GM06990 (cell line): ENCODE results near the gene CCL2.

Experiments used
- DNase-seq: peaks from one replicate; pipeline ENCODE4 v3.0.0-alpha.2; 2011; ENCODE audit not compliant: insufficient read length; ENCODE audit errors: extremely low read depth
- H3K27me3 ChIP-seq: replicated peaks from 2 replicates; pipeline ENCODE4 v1.6.0; 2011; ENCODE audit warnings: low read length; ENCODE audit not compliant: control insufficient read depth, insufficient read depth
- H3K36me3 ChIP-seq: 2 replicates; pipeline ENCODE4 v1.5.1; 2011; ENCODE audit warnings: low read length; ENCODE audit not compliant: control insufficient read depth, insufficient read depth
- H3K4me3 ChIP-seq: replicated peaks from 2 replicates; pipeline ENCODE4 v1.5.1; 2011; ENCODE audit warnings: low read depth, mild to moderate bottlenecking, control low read depth, low read length
- TF ChIP-seq, protein P1 (sequence below): IDR thresholded peaks from 2 replicates; pipeline ENCODE4 v1.5.1; 2011; ENCODE audit warnings: low read length, control low read depth, mild to moderate bottlenecking, inconsistent platforms; ENCODE audit not compliant: insufficient read depth, poor library complexity, severe bottlenecking

CCL2 gene

DNA sequence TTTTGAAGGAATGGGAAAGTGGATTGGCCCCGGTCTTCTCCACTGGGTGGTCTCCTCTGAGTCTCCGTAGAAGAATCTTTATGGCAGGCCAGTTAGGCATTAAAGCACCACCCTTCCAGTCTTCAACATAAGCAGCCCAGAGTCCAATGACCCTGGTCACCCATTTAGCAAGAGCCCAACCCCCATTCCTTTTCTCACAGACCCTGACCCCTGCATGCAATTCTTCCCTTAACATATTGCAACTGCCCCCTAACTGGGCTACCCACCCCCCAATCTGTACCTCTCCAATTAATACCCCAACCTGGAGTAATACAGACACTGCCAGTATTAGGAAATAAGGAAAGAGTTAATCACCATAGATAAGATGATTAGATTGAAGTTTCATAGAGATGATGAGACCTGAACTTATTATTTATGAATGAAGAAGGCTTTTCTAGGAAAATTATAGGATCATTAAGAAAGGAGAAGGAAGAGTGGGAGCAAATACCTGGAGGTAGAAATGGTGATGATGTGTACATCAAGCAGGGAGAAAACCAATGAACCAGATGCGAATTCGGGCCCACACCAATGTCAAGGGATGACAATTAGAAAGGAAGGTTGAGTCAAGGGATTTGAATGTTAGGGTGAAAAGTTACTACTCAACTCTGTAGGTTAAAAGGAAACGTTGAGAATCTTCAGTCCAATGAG, 2.4 kb downstream of the CCL2 start:
- H3K4me3 ChIP-seq, result no peak overlapping the region
- TF ChIP-seq, protein P1, sequence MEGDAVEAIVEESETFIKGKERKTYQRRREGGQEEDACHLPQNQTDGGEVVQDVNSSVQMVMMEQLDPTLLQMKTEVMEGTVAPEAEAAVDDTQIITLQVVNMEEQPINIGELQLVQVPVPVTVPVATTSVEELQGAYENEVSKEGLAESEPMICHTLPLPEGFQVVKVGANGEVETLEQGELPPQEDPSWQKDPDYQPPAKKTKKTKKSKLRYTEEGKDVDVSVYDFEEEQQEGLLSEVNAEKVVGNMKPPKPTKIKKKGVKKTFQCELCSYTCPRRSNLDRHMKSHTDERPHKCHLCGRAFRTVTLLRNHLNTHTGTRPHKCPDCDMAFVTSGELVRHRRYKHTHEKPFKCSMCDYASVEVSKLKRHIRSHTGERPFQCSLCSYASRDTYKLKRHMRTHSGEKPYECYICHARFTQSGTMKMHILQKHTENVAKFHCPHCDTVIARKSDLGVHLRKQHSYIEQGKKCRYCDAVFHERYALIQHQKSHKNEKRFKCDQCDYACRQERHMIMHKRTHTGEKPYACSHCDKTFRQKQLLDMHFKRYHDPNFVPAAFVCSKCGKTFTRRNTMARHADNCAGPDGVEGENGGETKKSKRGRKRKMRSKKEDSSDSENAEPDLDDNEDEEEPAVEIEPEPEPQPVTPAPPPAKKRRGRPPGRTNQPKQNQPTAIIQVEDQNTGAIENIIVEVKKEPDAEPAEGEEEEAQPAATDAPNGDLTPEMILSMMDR, result no peak

DNA sequence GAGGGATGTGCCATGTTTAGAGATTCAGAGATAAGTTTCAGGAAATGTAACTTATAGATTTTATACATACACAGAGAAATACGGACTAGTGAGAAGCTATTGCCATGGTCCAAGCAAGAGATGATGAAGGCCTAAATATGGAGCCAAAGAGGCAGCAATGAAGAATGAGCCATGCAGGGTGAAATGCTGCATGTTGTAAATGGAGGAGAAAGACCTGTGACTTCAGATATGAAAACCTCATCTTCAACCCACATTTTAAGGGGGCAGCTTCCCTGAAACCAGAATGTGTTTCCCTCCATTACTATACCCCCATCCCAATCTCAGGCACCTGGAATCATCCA, 2.9 kb downstream of the CCL2 start:
- H3K27me3 ChIP-seq, result peaks cover 2% of the 10 kb centered on the region
- TF ChIP-seq, protein P1, result no peak
- no peak for DNase-seq
- no peaks in the 10 kb centered on the region for H3K36me3 ChIP-seq
- H3K4me3 ChIP-seq, result no peak overlapping the region

More for the DNA sequence above, 2.4 kb downstream of the CCL2 start:
- Histone ChIP-seq H3K27me3 (peaks cover 2% of the 10 kb centered on the region), H3K36me3 (no peaks in the 10 kb centered on the region)
- DNase-seq, result no peak

DNA sequence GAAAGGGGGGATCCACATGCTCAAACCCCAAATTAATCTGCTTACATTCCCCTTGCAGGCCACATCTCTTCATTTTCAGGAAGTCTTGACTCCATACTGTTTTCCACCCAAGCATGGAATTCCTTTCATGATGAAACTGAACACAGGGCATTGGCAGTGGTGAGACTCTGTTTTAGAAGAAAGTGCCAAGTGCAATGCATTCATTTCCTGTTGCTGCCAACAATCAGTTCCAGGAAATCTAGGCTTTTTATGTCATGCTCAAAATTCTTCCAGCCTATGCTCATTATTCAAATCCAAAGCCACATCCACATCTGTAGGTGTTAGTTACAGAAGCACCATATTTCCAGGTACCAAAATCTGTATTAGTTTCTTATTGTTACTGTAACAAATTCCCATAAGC, 4.1 kb downstream of the CCL2 start:
- H3K27me3 ChIP-seq, result peaks cover 2% of the 10 kb centered on the region; the same call in 1 of the 2 replicates
- TF ChIP-seq, protein P1, result no peak
- H3K36me3 ChIP-seq, result no peaks in the 10 kb centered on the region
- DNase-seq, result no peak
- no peak overlapping the region for H3K4me3 ChIP-seq

DNA sequence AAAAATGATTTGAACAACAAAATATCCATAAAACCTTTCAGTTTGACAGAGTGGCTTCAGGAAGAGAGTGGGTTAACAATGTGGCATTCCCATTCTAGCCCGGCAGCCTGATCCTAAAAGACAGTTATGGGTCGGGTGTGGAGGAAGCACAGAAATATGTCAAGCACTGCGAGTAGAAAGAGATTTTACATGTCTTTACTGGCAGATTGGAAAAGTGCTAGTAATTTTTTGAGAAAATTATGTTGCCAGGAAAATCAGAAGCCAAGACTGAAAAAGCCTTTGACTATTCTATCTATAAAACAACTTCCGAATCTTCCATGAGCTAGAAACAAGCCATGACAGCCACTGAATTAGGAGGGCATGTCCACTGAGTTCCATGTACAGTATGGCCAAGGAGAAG, 5.8 kb downstream of the CCL2 start:
- TF ChIP-seq, protein P1, result no peak
- Histone ChIP-seq H3K36me3 (no peaks in the 10 kb centered on the region), H3K27me3 (peaks cover 2% of the 10 kb centered on the region; the same call in 1 of the 2 replicates), H3K4me3 (no peak overlapping the region)
- DNase-seq, result no peak

DNA sequence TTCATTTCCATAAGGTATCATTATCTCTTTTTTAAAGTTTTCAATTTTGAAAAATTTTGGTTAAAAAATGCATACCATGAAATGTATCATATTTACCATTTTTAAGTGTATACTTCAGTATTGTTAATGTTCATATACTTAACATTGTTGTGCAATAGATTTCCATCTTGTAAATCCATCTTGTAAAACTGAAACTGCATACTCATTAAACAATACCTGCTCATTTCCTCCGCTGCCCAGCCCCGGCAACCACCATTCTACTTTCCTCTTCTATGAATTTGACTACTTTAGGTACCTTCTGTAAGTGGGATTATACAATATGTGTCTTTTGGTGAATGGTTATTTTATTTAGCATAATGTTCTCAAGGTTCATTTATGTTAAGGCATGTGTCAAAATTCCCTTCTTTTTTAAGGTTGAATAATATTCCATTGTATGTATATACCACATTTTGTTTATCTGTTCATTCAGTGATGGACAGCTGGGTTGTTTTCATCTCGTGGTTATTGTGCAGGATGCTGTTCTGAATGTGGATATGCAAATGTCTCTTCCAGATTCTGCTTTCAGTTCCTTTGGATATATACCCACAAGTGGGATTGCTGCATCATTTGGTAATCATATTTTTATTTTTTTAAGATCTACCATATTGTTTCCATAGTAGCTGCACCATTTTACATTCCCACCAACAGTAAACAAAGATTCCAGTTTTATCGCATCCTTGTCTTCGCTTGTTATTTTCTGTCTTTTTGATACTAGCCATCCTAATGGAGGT, 6.7 kb downstream of the CCL2 start:
- H3K36me3 ChIP-seq, result no peaks in the 10 kb centered on the region
- no peak for DNase-seq
- TF ChIP-seq, protein P1, result no peak
- no peak overlapping the region for H3K4me3 ChIP-seq
- H3K27me3 ChIP-seq, result peaks cover 2% of the 10 kb centered on the region; the same call in 1 of the 2 replicates

DNA sequence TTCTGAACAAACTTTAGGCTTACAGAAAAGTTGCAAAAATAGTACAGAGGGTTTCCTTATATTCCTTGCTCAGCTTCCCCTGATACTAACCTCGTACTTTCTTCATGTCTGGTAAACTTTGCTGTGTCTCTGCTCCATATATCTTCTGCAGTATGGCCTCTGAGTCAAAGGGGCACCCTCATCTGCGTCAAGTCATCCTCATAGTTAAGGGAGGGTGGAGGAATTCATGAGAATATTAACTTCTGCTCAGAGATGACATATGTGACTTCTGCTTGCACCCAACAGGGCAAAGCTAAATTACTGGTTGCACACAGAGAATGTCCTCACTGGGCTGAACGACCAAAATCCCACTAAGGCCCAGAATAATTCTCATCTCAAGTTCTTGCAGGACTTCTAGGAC, 10.6 kb downstream of the CCL2 start:
- TF ChIP-seq, protein P1, result no peak
- Histone ChIP-seq H3K27me3 (no peaks in the 10 kb centered on the region), H3K4me3 (no peak overlapping the region), H3K36me3 (no peaks in the 10 kb centered on the region)
- DNase-seq, result no peak
